SU-DHL-6 (cell line): ENCODE measurements around the gene TMSB4X.

Experiments used
- H2AFZ ChIP-seq: fragments of 200-600 bp; sonication (generic); 2 replicates; pipeline ENCODE4 v1.6.1; 2014; ENCODE audit warnings: low read depth, mild to moderate bottlenecking, moderate library complexity, mixed read lengths, antibody characterized with exemption, low read length; ENCODE audit not compliant: severe bottlenecking
- H3F3A ChIP-seq: fragments of 200-600 bp; shearing (Covaris generic); 2 replicates; pipeline ENCODE4 v1.6.0; 2016; ENCODE audit warnings: antibody characterized with exemption, mild to moderate bottlenecking; ENCODE audit not compliant: insufficient read depth
- H3K27ac ChIP-seq: fragments of 200-600 bp; sonication (generic); 2 replicates; pipeline ENCODE4 v1.5.1; 2016; ENCODE audit warnings: low read depth, mild to moderate bottlenecking, low read length, moderate library complexity, mixed read lengths
- H3K27me3 ChIP-seq: fragments of 200-600 bp; sonication (generic), shearing (Covaris generic); 2 replicates; pipeline ENCODE4 v1.6.0; 2014; ENCODE audit warnings: mild to moderate bottlenecking, low read length
- H3K36me3 ChIP-seq: fragments of 200-600 bp; sonication (generic); 2 replicates; pipeline ENCODE4 v1.6.1; 2014; ENCODE audit warnings: mild to moderate bottlenecking, low read length, mixed read lengths
- H3K4me2 ChIP-seq: fragments of 300-600, 200-600 bp; shearing (Covaris generic), sonication (generic); 2 replicates; pipeline ENCODE4 v1.6.0; 2014; ENCODE audit warnings: low read length, low read depth, mild to moderate bottlenecking; ENCODE audit not compliant: poor library complexity, severe bottlenecking
- H3K4me3 ChIP-seq: fragments of 200-600 bp; sonication (generic); 2 replicates; pipeline ENCODE4 v1.5.1; 2014; ENCODE audit warnings: antibody characterized with exemption, low read length, mild to moderate bottlenecking, mixed read lengths; ENCODE audit not compliant: insufficient read depth, poor library complexity, severe bottlenecking
- H3K79me2 ChIP-seq: fragments of 200-600 bp; sonication (generic); 2 replicates; pipeline ENCODE4 v1.6.1; 2014; ENCODE audit warnings: mild to moderate bottlenecking, low read length, moderate library complexity; ENCODE audit not compliant: insufficient read depth
- H3K9ac ChIP-seq: fragments of 200-600 bp; sonication (generic); 2 replicates; pipeline ENCODE4 v1.7.0; 2014; ENCODE audit warnings: mild to moderate bottlenecking, low read length
- H3K9me2 ChIP-seq: fragments of 200-600 bp; sonication (generic); replicated peaks from 2 replicates; pipeline ENCODE4 v1.6.1; 2014; ENCODE audit warnings: low read length; ENCODE audit not compliant: insufficient read depth
- H3K9me3 ChIP-seq: fragments of 200-600 bp; sonication (generic); 2 replicates; pipeline ENCODE4 v1.6.1; 2014; ENCODE audit warnings: low read length, mixed read lengths; ENCODE audit not compliant: insufficient read depth
- H4K20me1 ChIP-seq: fragments of 200-600 bp; sonication (generic); 2 replicates; pipeline ENCODE4 v1.6.1; 2014; ENCODE audit warnings: low read depth, mild to moderate bottlenecking, antibody characterized with exemption, low read length, moderate library complexity, mixed read lengths
- EZH2phosphoT487 ChIP-seq: fragments of 200-600 bp; sonication (generic), shearing (Covaris generic); conservative IDR thresholded peaks from 2 replicates; pipeline ENCODE4 v1.6.1; 2018; ENCODE audit warnings: mild to moderate bottlenecking, antibody characterized with exemption, low read length, moderate library complexity, mixed read lengths
- TF ChIP-seq, protein P1 (sequence below): fragments of 200-600 bp; sonication (generic); IDR thresholded peaks from one replicate; pipeline ENCODE4 v1.5.1; 2017; ENCODE audit warnings: antibody characterized with exemption, mild to moderate bottlenecking, low read length, moderate library complexity; ENCODE audit not compliant: insufficient read depth, poor library complexity, severe bottlenecking

The TMSB4X gene

DNA sequence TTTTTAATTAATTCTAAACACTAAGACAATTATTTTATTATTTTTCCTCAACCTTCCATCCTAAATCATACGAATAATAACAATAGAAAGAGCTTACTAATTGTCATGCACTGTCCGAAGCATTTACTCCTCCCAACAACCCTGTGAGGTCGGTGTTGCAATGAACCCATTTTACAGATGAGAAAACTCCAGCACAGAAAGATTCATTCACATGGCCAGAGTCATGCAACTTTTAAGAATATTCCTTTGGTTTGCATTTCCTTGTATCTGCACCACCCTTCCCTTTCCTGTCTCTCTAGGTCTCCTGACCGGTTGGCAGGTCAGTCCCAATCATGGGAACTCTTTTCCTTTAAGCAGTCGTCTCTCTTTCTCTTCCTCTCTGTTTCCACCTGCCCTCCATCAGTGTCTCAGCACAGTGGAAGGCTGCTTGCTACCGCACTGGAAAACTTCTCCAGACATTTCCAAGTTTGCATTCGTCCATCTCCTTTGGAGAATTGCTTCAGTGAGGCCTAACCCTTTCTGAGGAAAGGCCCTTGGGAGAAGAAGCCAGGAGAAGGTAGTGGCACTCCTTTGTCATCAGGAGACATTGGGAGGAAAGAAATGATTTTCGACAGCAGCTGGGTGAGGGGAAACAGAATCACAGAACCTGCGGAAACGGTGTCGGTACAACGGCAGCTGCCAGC is 1.9 kb upstream of the TMSB4X start:
- Histone ChIP-seq H3K9me2 (no peaks in the 10 kb centered on the region), H3F3A (peaks cover 77% of the 10 kb centered on the region), H3K27me3 (no peaks in the 10 kb centered on the region), H3K4me2 (peak overlapping the region; percentile 100), H3K9ac (peak overlapping the region; percentile 99), H3K36me3 (peaks cover 20% of the 10 kb centered on the region), H3K9me3 (no peaks in the 10 kb centered on the region), H3K79me2 (peaks cover 32% of the 10 kb centered on the region), H3K27ac (peak overlapping the region; percentile 99), H3K4me3 (peak overlapping the region; percentile 68), H4K20me1 (no peaks in the 10 kb centered on the region), H2AFZ (no peak overlapping the region)
- no peak for TF ChIP-seq EZH2phosphoT487
- TF ChIP-seq, protein P1, sequence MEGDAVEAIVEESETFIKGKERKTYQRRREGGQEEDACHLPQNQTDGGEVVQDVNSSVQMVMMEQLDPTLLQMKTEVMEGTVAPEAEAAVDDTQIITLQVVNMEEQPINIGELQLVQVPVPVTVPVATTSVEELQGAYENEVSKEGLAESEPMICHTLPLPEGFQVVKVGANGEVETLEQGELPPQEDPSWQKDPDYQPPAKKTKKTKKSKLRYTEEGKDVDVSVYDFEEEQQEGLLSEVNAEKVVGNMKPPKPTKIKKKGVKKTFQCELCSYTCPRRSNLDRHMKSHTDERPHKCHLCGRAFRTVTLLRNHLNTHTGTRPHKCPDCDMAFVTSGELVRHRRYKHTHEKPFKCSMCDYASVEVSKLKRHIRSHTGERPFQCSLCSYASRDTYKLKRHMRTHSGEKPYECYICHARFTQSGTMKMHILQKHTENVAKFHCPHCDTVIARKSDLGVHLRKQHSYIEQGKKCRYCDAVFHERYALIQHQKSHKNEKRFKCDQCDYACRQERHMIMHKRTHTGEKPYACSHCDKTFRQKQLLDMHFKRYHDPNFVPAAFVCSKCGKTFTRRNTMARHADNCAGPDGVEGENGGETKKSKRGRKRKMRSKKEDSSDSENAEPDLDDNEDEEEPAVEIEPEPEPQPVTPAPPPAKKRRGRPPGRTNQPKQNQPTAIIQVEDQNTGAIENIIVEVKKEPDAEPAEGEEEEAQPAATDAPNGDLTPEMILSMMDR = no peak

GRCh38 chrX:12973561-12974304 is 1.2 kb upstream of the TMSB4X start:
- Histone ChIP-seq H3F3A (peaks cover 83% of the 10 kb centered on the region), H3K4me2 (peak overlapping the region; percentile 100), H3K27ac (peak overlapping the region; percentile 99), H4K20me1 (no peaks in the 10 kb centered on the region), H3K9ac (peak overlapping the region; percentile 99), H3K9me2 (no peaks in the 10 kb centered on the region), H3K79me2 (peaks cover 32% of the 10 kb centered on the region), H3K36me3 (peaks cover 20% of the 10 kb centered on the region), H3K4me3 (peak overlapping the region; percentile 68), H3K9me3 (no peaks in the 10 kb centered on the region), H2AFZ (no peak overlapping the region), H3K27me3 (no peaks in the 10 kb centered on the region)
- TF ChIP-seq, protein P1 = no peak
- TF ChIP-seq EZH2phosphoT487 = no peak

DNA sequence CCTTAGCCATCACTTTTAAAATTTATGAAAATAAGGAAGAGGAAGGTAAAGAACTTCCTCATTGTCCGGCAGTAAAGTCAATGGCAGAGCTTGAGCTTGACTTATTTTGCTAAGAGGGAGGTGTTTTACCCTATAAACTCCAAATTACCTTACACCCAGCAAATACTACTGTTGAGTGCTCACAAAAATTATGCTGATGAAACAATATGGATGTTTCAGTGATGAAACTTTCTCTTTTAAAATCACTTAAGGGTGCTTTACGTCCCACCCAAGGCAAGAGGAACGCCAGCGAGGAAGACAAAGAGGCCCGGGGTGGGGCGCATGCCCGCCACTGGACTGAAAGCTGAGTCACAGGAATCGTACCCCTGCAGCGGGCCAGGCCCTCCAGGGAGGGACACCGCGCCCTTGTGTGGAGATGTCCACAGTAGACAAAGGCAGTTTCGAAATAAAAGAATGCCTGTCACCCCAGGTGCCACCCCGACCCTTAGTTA is 560 bp upstream of the TMSB4X start:
- peaks cover 32% of the 10 kb centered on the region for H3K79me2 ChIP-seq
- H2AFZ ChIP-seq = no peak overlapping the region
- no peaks in the 10 kb centered on the region for H4K20me1 ChIP-seq
- H3K9me3 ChIP-seq = no peaks in the 10 kb centered on the region
- H3K9me2 ChIP-seq = no peaks in the 10 kb centered on the region
- no peaks in the 10 kb centered on the region for H3K27me3 ChIP-seq
- peak overlapping the region; percentile 68 for H3K4me3 ChIP-seq
- peak overlapping the region; percentile 99 for H3K9ac ChIP-seq
- H3K27ac ChIP-seq = peak overlapping the region; percentile 99
- peaks cover 85% of the 10 kb centered on the region for H3F3A ChIP-seq
- H3K36me3 ChIP-seq = peaks cover 20% of the 10 kb centered on the region
- no peak for TF ChIP-seq EZH2phosphoT487
- TF ChIP-seq, protein P1 = no peak
- peak overlapping the region; percentile 100 for H3K4me2 ChIP-seq
